Ammon's horn (tissue), 1 donor: ENCODE measurements around the gene ELMO3.

Source experiments
- DNase-seq: peaks from one replicate; pipeline ENCODE4 v3.0.0-alpha.2; 2016; ENCODE audit warnings: low spot score

ELMO3 gene

GRCh38 chr16:67163164-67163998 is 35.5 kb upstream of the ELMO3 start:
- DNase-seq = peak; percentile 89

- no peak for DNase-seq
Observed at GRCh38 chr16:67163999-67164558, 34.9 kb upstream of the ELMO3 start.

- DNase-seq = no peak
Observed at GRCh38 chr16:67164599-67165061, 34.3 kb upstream of the ELMO3 start, which contains the start of gene HSF4. TSS of gene HSF4 (plus strand) at chr16:67164745. CDS start at chr16:67164812, 67 bp downstream.

GRCh38 chr16:67165121-67166078 is 33.5 kb upstream of the ELMO3 start:
- no peak for DNase-seq

DNA sequence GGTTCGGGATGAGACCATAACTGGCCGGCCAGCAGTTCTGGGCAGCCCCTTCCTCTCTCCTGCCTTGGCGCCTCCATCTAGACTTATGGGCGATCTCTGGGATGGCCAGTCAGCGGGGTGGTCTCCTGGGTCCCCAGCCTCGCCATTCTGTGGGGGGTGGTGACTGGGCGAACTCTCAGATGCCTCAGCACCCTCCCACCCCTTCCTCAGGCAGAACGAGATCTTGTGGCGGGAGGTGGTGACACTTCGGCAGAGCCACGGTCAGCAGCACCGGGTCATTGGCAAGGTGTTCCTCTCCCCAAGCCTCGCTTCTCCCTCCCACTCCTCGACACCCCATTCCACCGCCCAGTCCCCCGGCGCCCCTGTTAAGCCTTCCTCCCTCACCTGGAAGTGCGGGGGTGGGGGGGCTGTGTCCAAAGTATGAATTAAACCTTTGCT is 32.8 kb upstream of the ELMO3 start:
- no peak for DNase-seq

GRCh38 chr16:67166598-67167168 is 32.2 kb upstream of the ELMO3 start:
- DNase-seq = no peak

- DNase-seq = no peak
Observed at GRCh38 chr16:67167588-67167987, 31.3 kb upstream of the ELMO3 start.

GRCh38 chr16:67169011-67169451 is 29.9 kb upstream of the ELMO3 start:
- no peak for DNase-seq

GRCh38 chr16:67169642-67170167 is 29.2 kb upstream of the ELMO3 start:
- no peak for DNase-seq

GRCh38 chr16:67170168-67170948 is 28.6 kb upstream of the ELMO3 start, which contains the start of gene NOL3:
TSS of gene NOL3 (plus strand) at chr16:67170538.
- DNase-seq = peak; percentile 70

GRCh38 chr16:67170949-67171649 is 27.8 kb upstream of the ELMO3 start:
- no peak for DNase-seq

DNA sequence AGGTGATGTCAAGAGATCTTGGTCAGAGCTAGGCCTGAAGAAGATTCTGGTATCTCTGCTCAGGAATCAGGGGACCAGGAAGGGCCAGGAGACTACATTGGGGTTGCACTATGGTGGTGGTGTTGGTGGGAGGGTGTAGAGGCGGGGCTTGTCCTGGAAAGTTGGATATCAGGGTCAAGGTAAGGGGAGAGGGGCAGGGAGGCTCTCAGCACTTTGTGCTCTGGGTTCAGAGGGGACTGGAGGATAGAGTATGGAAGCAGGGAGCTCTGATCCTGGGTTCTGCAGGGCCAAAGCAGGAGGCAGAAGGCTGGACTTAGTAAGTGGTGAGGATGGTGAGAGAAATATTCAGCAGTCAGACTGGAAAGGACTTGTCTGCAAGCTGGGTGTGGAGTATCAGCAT is 25.6 kb upstream of the ELMO3 start:
- no peak for DNase-seq

DNA sequence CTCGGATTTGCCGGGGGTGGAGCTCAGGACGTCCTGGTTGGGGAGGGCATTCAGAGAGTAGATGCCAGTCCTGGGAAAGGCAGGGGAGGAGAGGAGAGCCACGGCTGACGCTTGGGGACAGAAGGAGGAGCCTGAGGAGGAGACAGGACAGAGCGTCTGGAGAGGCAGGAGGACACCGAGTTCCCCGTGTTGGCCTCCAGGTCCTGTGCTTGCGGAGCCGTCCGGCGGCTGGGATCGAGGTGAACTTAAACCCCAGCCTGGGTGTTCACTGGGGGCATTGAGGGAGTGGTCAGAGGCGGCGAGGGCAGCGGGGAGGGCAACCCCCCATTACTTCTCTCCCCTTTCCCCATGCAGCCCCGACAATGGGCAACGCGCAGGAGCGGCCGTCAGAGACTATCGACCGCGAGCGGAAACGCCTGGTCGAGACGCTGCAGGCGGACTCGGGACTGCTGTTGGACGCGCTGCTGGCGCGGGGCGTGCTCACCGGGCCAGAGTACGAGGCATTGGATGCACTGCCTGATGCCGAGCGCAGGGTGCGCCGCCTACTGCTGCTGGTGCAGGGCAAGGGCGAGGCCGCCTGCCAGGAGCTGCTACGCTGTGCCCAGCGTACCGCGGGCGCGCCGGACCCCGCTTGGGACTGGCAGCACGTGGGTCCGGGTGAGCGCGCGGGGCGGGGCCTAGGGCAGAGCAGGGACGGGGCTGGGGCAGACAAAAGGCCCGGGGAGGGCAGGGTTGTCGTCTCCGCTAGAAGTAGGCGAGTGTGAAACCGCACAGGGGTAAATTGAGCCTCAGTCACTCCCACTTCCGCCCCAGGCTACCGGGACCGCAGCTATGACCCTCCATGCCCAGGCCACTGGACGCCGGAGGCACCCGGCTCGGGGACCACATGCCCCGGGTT is 24.9 kb upstream of the ELMO3 start:
- DNase-seq = peak; percentile 90

DNA sequence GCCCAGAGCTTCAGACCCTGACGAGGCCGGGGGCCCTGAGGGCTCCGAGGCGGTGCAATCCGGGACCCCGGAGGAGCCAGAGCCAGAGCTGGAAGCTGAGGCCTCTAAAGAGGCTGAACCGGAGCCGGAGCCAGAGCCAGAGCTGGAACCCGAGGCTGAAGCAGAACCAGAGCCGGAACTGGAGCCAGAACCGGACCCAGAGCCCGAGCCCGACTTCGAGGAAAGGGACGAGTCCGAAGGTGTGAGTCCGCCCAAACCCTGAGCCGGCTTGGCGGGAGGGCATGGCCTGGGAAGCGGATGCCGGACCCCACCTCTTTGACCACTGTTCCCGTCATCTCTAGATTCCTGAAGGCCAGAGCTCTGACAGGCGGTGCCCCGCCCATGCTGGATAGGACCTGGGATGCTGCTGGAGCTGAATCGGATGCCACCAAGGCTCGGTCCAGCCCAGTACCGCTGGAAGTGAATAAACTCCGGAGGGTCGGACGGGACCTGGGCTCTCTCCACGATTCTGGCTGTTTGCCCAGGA is 24.2 kb upstream of the ELMO3 start:
- DNase-seq = no peak

DNA sequence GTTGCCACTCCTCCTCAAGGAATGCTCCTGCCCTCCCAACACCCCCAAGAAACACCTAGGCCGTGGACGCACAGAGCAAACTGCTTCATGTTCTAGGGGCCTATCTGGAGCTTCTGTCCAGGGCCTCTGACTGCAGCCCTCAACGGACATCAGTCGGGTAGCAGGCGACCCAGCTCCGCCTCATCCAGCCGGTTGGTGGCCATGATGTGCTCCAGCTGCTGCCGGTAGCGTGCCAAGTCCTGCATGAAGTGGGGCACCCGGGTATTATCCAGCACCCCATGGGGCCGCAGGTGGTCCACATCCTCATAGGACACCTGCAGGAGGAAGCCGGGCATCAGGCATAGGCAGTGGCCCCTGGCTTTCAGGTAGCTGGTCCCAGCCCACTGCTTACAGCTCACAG is 22.3 kb upstream of the ELMO3 start:
- DNase-seq = no peak

- DNase-seq = peak; percentile 61
Observed at GRCh38 chr16:67177743-67178699, 20.9 kb upstream of the ELMO3 start.

DNA sequence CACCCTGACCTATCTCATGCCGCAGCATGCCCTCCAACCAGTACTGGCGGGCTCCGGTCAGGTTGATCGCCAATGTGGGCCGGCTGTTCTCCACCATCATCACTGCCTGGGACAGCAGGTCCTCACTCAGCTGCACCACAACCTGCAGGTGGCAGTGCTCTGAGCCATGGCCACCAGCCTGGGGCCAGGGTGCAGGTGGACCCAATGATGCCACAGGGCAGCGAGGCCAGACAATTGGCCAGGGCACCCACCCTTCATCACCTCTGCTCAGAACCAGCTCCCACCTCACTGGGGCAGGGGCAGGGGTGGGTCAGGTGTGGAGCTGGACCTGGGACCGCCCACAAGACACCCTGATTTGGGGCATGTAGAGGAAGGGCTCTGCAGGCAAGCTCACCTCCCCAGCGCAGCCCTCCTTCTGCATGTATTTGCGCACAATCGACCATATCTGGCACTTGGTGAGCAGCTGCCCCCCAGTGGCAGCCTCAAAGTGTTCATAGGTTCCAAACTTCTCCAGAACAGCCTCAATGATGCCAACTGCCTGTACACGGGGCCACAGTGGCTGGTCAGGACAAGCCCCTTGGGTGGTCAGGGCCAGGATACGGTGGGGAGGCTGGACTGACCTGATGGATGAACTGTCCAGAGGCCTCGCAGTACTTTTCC is 19.4 kb upstream of the ELMO3 start:
- no peak for DNase-seq
